Panc1 (cell line): ENCODE measurements around the gene ATP8B3. TPM values are rescaled to one million over a fixed set of nuclear protein-coding genes. Genes with fewer than 3 reads are reported as not detected.

Experiments used
- ATAC-seq: fragments of 200-7000 bp; cut with Tn5 transposase; 2 replicates; pipeline ENCODE4 v1.9.1; 2020; ENCODE audit warnings: mild to moderate bottlenecking, moderate library complexity
- BruUV-seq: library from RNA; stranded (reverse); fragments of 400-500 nt; replicated peaks from 2 replicates; lab custom pipeline; 2021; lab: Mats Ljungman, UMichigan
- CTCF ChIA-PET: fragments of 300-600 bp; sonication (Branson Sonifier 250); formaldehyde crosslinking; loops from one replicate; lab custom pipeline; 2022; ENCODE audit warnings: antibody characterized with exemption; lab: Charles Lee
- POLR2A ChIA-PET: fragments of 300-600 bp; sonication (Branson Sonifier 250); formaldehyde crosslinking; loops from one replicate; lab custom pipeline; 2022; ENCODE audit warnings: antibody characterized with exemption; lab: Charles Lee
- DNase-seq: peaks from one replicate; pipeline ENCODE4 v3.0.0-alpha.2; 2010; ENCODE audit warnings: low read depth, low spot score
- H3K27ac ChIP-seq: 2 replicates; pipeline ENCODE4 v1.5.1; 2011; ENCODE audit warnings: mild to moderate bottlenecking, low read length, inconsistent platforms
- H3K27me3 ChIP-seq: fragments of 200-500 bp; sonication (Bioruptor generic); 2 replicates; pipeline ENCODE4 v1.6.0; 2014; ENCODE audit warnings: low read length, inconsistent platforms; ENCODE audit not compliant: control insufficient read depth, insufficient read depth
- H3K36me3 ChIP-seq: fragments of 200-500 bp; sonication (Bioruptor generic); 2 replicates; pipeline ENCODE4 v1.5.1; 2014; ENCODE audit warnings: inconsistent platforms, mild to moderate bottlenecking, low read length, moderate library complexity; ENCODE audit not compliant: control insufficient read depth, insufficient read depth
- H3K4me1 ChIP-seq: 2 replicates; pipeline ENCODE4 v1.5.1; 2011; ENCODE audit warnings: inconsistent platforms, mild to moderate bottlenecking, low read length, moderate library complexity; ENCODE audit not compliant: control insufficient read depth, insufficient read depth
- H3K4me3 ChIP-seq, 2 experiments: 2 replicates each; pipeline ENCODE4 v1.5.1; 2011 to 2012; ENCODE audit warnings: low read depth in 2 of 2, low read length in 2 of 2, mild to moderate bottlenecking in 2 of 2, inconsistent platforms in 1 of 2, moderate library complexity in 1 of 2
- H3K9me3 ChIP-seq: fragments of 200-500 bp; sonication (Bioruptor generic); 2 replicates; pipeline ENCODE4 v1.5.1; 2014; ENCODE audit warnings: low read depth, mild to moderate bottlenecking, inconsistent platforms, low read length, moderate library complexity; ENCODE audit not compliant: control insufficient read depth, insufficient read depth
- CTCF ChIP-seq: fragments of 450-650 bp; IDR thresholded peaks from 2 replicates; pipeline ENCODE4 v1.5.1; 2017; ENCODE audit warnings: mild to moderate bottlenecking
- POLR2AphosphoS5 ChIP-seq: IDR thresholded peaks from 2 replicates; pipeline ENCODE4 v1.6.1; 2012; ENCODE audit warnings: mild to moderate bottlenecking, low read depth, low read length, moderate library complexity
- REST ChIP-seq, 2 experiments: IDR thresholded peaks; 2 replicates each; pipeline ENCODE4 v1.6.1; 2011 to 2012; ENCODE audit warnings: low read depth in 2 of 2, control low read depth in 1 of 2, low read length in 1 of 2, mild to moderate bottlenecking in 1 of 2, moderate library complexity in 1 of 2; ENCODE audit not compliant: insufficient read depth in 1 of 2
- SIN3A ChIP-seq: IDR thresholded peaks from 2 replicates; pipeline ENCODE4 v1.6.1; 2012; ENCODE audit warnings: low read depth, mild to moderate bottlenecking, low read length, moderate library complexity, borderline replicate concordance; ENCODE audit not compliant: insufficient read depth
- TCF7L2 ChIP-seq: IDR thresholded peaks from 2 replicates; pipeline ENCODE4 v1.6.1; 2011; ENCODE audit warnings: mild to moderate bottlenecking, low read depth, low read length, inconsistent platforms
- in situ Hi-C: cut with HindIII; loops from 2 replicates; pipeline ENCODE4 v1.10.0; 2016; ENCODE audit warnings: low sequenced_read_pairs, low pct_unique_long_range_greater_than_20kb
- intact Hi-C: fragments of 100-400 bp; cut with micrococcal nuclease; formaldehyde crosslinking; loops from one replicate; pipeline ENCODE4 v1.10.0; 2022; ENCODE audit not compliant: unreplicated experiment
- total RNA-seq: library from RNA; stranded (reverse); gene quantifications from one replicate; pipeline ENCODE4 v1.2.1, GENCODE V29; 2021; ENCODE audit not compliant: unreplicated experiment

Gene ATP8B3
- total RNA-seq, 1 experiment from 2014 or later, result 67.7 TPM

- no peaks in the 10 kb centered on the region for H3K9me3 ChIP-seq
- no peak for ATAC-seq
- no peak for TF ChIP-seq CTCF
- no peak for TF ChIP-seq POLR2AphosphoS5
- TF ChIP-seq TCF7L2, result no peak
- TF ChIP-seq SIN3A, result no peak
- TF ChIP-seq REST (IDR thresholded peaks at IDR 0.05; ENCODE audit: insufficient read depth in 1 of 2, low read depth in 2 of 2, low read length in 1 of 2), result no peak
- H3K4me1 ChIP-seq, result peaks cover 5% of the 10 kb centered on the region; the same call in 1 of the 2 replicates
- H3K36me3 ChIP-seq, result no peaks in the 10 kb centered on the region
- no peak for DNase-seq
- no peak overlapping the region for H3K4me3 ChIP-seq
- intact Hi-C loops, result no loop called here
- ChIA-PET CTCF (interaction anchor here (0.6 kb wide), 1 partner anchor 214 kb away, joined by 7 read pairs; the partner anchor contains the start of gene UQCR11), POLR2A (no interaction called here)
- H3K27me3 ChIP-seq, result no peaks in the 10 kb centered on the region
- H3K27ac ChIP-seq, result no peak overlapping the region
- in situ Hi-C loops, result no loop called here
- BruUV-seq, result no TSS peak
These were observed 7.5 kb upstream of the ATP8B3 start for GRCh38 chr19:1819341-1820255.

- no peaks in the 10 kb centered on the region for H3K36me3 ChIP-seq
- H3K4me3 ChIP-seq, result no peak overlapping the region
- ATAC-seq, result no peak
- H3K27me3 ChIP-seq, result no peaks in the 10 kb centered on the region
- intact Hi-C loops, result no loop called here
- in situ Hi-C loops, result no loop called here
- no TSS peak for BruUV-seq
- ChIA-PET POLR2A (no interaction called here), CTCF (interaction anchor here (0.9 kb wide), 1 partner anchor 19 kb away, joined by 3 read pairs; no protein-coding TSS in a partner anchor)
- TF ChIP-seq SIN3A, result no peak
- no peak for TF ChIP-seq POLR2AphosphoS5
- no peak for TF ChIP-seq CTCF
- TF ChIP-seq TCF7L2, result no peak
- no peak for TF ChIP-seq REST (IDR thresholded peaks at IDR 0.05; ENCODE audit: insufficient read depth in 1 of 2, low read depth in 2 of 2, low read length in 1 of 2)
- DNase-seq, result no peak
- H3K27ac ChIP-seq, result no peak overlapping the region
- no peaks in the 10 kb centered on the region for H3K9me3 ChIP-seq
- H3K4me1 ChIP-seq, result peaks cover 11% of the 10 kb centered on the region; the same call in 1 of the 2 replicates
These were observed 6.6 kb upstream of the ATP8B3 start for GRCh38 chr19:1818549-1819195.
